Measurements from ENCODE around the gene SEPTIN3.

The SEPTIN3 gene

DNA sequence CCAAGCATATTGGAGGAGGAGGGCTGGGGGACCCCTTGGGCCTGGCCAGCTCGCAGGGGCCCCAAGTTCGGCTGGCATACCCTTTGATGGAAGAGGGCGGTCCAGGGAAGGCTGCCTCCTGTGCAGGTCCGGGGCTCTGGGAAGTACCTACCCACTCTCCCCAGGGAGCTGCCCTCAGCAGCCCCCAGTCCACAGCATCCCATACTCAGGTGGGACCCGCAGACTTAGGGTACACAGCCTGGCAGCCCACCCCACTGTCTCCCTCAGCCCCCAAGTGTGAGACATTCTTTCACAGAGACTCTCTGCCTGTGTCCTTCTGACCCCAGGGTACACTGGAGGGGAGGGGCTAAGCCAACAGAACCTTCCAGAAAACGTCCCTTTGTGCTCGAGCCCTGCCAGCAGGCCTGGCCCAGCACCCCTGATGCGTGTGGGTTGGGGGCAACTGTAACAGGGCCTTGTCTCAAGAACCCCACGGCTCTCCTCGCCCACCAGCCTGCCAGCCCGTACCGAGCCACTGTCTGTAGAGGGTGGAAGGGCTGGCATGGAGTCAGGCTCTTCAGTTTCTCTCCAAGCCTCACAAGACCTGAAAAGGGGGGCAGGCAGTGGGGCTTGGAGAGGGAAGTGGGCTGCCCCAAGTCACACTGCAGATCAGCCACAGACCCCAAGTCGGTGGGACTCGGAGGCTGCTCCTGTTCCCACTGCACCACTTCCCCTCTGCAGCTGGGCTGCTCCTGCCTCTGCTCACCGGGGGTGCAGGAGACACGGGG, 35.6 kb upstream of the SEPTIN3 start:
- TF ChIP-seq, protein P1, sequence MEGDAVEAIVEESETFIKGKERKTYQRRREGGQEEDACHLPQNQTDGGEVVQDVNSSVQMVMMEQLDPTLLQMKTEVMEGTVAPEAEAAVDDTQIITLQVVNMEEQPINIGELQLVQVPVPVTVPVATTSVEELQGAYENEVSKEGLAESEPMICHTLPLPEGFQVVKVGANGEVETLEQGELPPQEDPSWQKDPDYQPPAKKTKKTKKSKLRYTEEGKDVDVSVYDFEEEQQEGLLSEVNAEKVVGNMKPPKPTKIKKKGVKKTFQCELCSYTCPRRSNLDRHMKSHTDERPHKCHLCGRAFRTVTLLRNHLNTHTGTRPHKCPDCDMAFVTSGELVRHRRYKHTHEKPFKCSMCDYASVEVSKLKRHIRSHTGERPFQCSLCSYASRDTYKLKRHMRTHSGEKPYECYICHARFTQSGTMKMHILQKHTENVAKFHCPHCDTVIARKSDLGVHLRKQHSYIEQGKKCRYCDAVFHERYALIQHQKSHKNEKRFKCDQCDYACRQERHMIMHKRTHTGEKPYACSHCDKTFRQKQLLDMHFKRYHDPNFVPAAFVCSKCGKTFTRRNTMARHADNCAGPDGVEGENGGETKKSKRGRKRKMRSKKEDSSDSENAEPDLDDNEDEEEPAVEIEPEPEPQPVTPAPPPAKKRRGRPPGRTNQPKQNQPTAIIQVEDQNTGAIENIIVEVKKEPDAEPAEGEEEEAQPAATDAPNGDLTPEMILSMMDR (IDR thresholded peaks at IDR 0.05; ENCODE audit: low read depth, low read length, missing control alignments): no peak
- no peak for DNase-seq (ENCODE audit: low read depth)
- no peak overlapping the region for H3K4me3 ChIP-seq (ENCODE audit: low read depth, low read length)

GRCh38 chr22:41934284-41935014, 34.8 kb upstream of the SEPTIN3 start:
- no peak for DNase-seq (ENCODE audit: low read depth)
- TF ChIP-seq, protein P1 (IDR thresholded peaks at IDR 0.05; ENCODE audit: low read depth, low read length, missing control alignments): no peak
- H3K4me3 ChIP-seq (ENCODE audit: low read depth, low read length): no peak overlapping the region

DNA sequence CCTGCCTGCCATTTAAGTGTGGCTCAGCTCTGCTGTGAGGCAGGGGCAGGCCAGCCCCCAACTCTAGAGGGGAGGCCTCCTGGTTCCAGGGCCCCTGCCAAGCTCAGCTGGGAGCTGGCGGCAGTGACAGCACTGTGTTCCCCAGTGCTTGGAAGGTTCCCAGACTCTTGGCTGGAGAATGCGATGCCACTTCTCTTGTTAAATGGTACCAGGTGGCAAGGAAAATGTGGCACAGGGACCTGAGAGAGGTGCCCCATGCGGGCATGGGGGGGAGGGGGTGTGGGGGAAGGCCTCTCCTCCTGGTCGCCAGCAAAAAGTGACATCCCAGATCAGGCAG, 34.3 kb upstream of the SEPTIN3 start:
- no peak for DNase-seq (ENCODE audit: low read depth)
- TF ChIP-seq, protein P1 (IDR thresholded peaks at IDR 0.05; ENCODE audit: low read depth, low read length, missing control alignments): no peak
- no peak overlapping the region for H3K4me3 ChIP-seq (ENCODE audit: low read depth, low read length)

DNA sequence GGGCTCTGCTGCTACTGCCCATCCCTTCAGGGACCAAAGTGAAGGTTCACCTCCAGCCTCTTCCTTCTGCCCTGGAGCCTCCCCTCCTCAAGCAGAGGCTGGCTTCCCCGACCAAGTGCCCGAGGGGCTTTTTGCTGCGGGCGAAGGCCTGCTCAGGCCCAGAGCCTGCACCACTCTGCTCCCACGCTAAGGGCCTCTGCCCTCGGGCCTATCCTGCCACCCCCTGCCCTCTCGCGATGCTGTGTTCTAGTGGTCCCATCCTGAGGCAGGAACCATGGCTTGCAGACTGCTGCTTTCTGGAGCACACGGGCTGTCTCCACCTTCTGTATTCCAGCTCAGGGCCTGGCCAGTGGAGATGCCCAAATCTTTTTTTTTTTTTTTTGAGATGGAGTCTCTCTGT, 33.7 kb upstream of the SEPTIN3 start:
- DNase-seq (ENCODE audit: low read depth): no peak
- TF ChIP-seq, protein P1 (IDR thresholded peaks at IDR 0.05; ENCODE audit: low read depth, low read length, missing control alignments): no peak
- H3K4me3 ChIP-seq (ENCODE audit: low read depth, low read length): no peak overlapping the region

DNA sequence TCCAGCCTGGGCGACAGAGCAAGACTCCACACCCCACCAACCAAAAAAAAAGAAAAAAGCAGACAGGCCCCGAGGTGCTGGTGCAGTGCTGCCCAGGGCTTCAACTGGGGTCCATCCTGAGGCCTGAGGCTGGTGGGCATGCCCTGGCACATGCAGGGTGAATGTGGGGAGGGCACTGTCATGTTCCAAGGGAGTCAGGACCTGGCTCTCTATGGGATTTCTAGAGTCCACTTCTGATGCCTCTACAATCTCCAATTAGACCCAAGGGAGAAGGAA, 32.4 kb upstream of the SEPTIN3 start:
- TF ChIP-seq, protein P1 (IDR thresholded peaks at IDR 0.05; ENCODE audit: low read depth, low read length, missing control alignments): no peak
- no peak overlapping the region for H3K4me3 ChIP-seq (ENCODE audit: low read depth, low read length)
- DNase-seq (ENCODE audit: low read depth): no peak

- TF ChIP-seq, protein P1 (IDR thresholded peaks at IDR 0.05; ENCODE audit: low read depth, low read length, missing control alignments): no peak
- no peak overlapping the region; the same call in none of the 2 replicates for H3K4me3 ChIP-seq (ENCODE audit: low read depth, low read length)
- DNase-seq (ENCODE audit: low read depth): peak; percentile 99
These were observed 29.0 kb upstream of the SEPTIN3 start for GRCh38 chr22:41939981-41940831.
